Right kidney (tissue), 1 donor: ENCODE measurements around the gene EPG5.
"Not testable (repeated sequence)": the region's sequence is repeated elsewhere in the genome, so short reads cannot be mapped to it uniquely, and the experiment has no call there.

Experiments
- DNase-seq: peaks from one replicate; pipeline ENCODE4 v3.0.0-alpha.2; 2016

The EPG5 gene

DNA sequence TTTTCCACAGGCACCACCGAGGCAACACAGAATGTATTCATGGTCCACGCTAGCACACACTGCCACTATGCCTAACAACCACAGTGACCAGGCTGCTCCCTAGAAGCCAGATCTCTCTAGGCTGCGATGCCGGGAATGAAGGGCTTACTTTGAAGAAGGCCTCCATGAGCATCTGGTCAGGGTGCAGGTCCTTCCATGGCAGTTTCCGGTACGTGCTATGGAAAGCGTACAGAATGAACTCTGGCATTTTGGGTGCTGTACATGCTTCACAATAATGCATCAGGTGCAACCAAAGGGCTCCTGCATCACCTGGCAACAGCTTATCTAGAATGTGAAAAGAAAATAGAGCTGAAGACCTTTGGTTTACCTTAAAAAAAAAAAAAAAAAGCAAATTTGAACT lies 96.7 kb downstream of the EPG5 start:
- no peak for DNase-seq

- DNase-seq = no peak
Observed at GRCh38 chr18:45865466-45865865, 101.7 kb downstream of the EPG5 start.

- no peak for DNase-seq
Observed at GRCh38 chr18:45864081-45864480, 103.0 kb downstream of the EPG5 start.

GRCh38 chr18:45863469-45863868 lies 103.7 kb downstream of the EPG5 start:
- DNase-seq = no peak

GRCh38 chr18:45861926-45862325 lies 105.2 kb downstream of the EPG5 start:
- no peak for DNase-seq

GRCh38 chr18:45860971-45861370 lies 106.2 kb downstream of the EPG5 start:
- no peak for DNase-seq

DNA sequence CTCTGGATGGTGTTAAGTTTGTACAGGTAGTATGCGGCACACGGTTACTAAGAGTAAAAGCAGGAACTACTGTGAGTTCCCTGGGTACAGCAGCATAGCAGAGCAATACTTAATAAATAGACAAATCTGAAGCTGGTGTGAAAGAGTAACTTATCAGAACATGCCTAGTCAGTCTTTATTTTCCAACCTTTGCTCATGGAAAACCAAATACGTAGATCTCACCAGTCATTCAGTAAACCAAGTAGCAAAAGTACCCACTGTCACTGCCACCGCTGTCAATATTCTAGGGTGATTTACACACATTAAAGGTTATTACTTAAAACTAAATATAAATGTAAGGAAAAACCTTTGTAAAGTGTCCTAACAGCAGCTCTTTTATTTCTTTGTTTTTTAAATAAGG lies 106.6 kb downstream of the EPG5 start:
- no peak for DNase-seq

DNA sequence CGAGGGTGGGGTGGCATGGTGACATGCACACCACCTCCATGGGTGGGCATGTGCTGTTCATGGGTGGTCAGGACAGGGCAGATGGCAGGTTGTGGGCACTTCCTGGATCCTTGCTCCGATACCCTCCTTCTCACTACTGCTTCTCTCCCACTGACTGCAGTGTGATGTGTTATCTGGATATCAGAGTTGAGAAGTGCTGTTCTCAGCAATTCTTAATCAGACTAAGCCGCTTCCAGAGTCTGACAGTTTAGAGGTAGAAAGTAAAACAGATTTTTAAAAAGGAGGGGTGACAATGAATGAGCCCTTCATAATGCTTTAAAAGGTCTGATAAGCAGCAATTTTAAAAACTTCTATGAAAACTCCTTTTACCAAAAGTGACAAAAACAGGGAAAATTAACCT lies 107.8 kb downstream of the EPG5 start:
- no peak for DNase-seq

- DNase-seq = no peak
Observed at GRCh38 chr18:45856531-45856930, 110.6 kb downstream of the EPG5 start.

DNA sequence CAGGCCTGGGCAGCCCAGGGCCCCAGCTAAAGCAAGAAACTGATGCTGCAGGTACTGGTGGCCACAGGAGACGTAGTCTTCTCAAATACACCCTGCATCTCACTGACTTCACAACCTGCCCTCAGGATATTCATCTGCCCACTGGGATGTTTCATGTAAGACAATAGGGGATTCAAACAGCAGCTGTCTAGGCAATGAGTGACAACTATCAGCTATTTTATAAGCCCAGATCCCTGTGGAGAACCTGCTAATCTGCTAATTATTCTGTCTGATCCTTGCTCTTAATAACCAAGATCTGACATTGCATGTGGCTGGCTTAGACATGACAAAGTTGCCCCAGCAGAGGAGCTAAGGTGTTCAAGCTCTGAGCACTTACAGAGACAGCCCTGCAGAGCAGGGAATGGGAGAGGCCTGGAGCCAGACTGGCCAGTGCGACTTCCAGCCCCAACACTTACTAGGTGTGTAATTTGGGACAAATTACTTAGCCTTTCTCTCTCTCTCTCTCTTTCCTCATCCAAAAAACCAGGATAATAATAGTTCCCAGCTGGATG lies 113.0 kb downstream of the EPG5 start:
- DNase-seq = no peak

DNA sequence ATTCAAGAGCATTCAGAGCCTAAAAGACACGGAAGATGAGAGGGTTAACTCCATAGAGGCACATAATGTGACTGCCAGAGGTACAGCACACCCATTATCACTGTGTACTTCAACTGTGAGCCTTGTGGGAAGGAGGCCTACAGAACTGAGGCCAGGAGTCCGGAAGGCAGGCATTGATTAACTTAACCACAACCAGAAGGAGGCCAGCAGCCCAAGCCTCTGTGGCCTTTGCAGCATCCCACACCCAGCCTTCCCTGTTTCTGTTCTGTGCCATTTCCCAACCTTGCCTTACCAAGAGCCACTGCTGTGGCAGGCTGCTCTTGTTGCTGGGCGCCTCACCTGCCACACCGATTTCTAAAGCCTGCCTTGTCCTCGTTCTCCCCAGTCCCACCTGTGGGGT lies 114.5 kb downstream of the EPG5 start:
- no peak for DNase-seq

DNA sequence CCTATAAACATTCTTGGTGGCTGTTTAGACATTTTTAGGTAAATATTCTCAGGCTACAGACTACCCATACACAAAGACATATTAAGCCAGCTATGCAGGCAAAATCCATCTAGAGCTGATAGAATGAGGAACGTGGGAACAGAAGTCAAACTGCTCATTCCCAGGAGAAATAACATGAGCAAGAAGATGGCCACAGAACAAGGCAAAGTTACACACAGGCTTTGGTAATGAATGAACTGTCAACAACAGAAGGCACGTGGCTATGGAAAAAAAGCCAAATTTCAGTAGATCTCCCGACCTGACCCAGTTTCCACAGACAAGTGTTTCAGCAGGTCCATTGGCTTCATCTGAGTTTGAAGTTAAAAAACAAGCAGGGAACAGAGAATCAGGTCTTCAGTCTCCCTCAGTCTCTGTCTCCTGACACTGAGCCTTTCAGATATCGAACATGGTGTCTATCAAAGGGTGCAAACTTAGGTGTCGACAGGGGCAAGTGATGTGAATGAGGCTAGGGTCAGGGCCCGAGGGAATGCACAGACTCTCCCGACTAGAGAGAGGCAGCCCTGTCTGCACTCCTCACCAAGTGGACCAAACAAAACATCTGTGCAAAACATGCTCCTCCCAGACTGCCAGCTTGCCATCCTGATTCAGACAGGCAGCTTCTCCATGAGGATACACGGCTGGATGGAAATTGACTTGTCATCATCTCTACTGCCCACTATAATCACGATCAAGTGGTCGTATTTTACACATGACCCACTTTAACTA lies 115.8 kb downstream of the EPG5 start:
- DNase-seq = no peak

DNA sequence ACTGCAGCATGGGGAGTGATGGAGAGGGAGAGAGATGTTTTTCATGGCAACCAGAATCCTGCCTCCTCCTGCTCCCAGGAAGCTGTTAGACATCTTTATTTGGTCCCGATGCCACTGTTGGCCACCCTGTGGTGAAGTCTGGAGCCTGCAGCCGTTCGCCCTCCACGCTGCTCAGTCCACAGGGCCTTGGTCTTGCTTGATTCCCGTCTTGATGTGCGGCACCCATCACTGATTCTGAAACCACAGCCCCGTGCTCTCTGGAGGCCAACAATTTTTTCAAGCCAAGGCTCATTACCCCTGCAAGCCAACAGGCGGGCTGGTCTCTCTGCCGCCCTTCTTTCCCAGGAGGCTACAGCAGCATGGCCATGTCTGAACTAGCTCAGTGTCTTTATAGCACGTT lies 117.1 kb downstream of the EPG5 start:
- no peak for DNase-seq

DNA sequence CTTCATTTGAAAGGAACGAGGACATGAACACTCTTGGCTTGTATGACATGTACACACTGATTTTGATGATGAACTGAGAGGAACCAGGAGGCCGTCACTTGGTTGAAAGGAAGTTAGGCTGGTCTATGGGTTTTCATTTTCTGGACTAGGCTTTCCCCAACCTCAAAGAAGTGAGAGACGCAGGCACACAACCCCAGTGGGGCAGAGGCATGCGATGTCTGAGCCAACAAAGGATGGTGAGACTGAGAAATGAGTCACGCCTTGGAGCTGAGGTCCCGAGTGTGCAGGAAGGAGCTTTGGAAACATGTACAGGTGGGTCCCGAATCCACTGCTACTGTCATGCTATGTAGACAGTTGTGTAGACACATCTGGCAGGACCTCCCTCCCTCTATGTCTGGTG lies 117.6 kb downstream of the EPG5 start:
- DNase-seq = no peak

- DNase-seq = not testable (repeated sequence)
Observed at GRCh38 chr18:45848643-45849042, 118.5 kb downstream of the EPG5 start.

- no peak for DNase-seq
Observed at GRCh38 chr18:45847119-45847518, 120.0 kb downstream of the EPG5 start.

DNA sequence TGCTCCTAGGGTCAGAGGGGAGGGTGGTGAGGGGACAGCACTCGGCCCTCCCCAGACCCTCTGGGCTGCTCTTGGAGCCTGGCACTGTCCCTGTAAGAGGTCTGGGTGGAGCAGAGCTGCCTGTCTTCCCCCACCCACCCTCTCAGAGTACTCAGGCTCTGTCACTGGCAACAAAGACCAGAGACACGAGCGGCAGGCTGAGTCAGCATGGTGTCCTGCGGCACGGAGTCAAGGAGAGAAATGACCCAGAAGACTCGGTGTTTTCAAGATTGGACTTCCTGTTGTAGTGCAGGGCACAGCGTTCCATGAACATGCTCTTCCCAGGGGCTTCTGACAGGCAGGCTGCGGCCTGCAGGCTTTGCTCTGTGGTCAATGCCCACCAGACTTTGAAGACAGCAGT lies 121.7 kb downstream of the EPG5 start:
- no peak for DNase-seq

- no peak for DNase-seq
Observed at GRCh38 chr18:45844938-45845337, 122.2 kb downstream of the EPG5 start.

- DNase-seq = no peak
Observed at GRCh38 chr18:45843019-45843418, 124.1 kb downstream of the EPG5 start.

- no peak for DNase-seq
Observed at GRCh38 chr18:45841765-45842442, 125.2 kb downstream of the EPG5 start.

DNA sequence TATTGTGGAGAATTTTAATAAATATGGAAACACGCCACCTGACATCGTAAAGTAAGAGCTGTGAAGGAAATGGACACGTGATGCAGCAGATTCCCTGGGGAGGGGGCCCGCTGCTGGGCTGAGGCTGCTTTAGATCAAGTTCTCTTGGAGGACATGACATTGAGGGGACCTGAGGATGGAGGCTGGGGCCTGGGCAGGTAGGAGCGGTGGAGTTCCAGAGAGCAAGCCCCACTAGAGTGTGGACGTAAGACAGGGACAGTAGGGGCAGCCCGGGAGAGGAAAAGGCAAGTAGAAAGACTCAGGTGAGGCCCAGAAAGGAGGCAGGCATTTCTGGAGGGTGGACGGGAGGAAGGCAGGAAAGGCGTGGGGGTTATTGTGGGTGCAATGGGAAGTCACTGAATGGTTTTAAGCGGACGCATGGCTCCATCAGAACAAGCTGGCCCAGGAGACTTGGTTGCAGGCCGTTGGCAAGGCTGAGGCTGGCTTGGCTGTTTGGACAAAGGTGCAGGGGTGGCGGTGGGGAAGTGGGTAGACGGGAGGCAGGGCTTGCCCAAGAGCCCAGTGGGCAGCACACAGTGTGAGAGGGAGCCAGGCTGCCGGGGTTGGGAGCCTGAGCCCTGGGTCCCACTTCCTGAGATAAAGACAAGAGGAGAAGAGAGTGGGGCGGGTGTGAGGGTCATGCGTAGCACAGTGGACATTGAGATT lies 125.9 kb downstream of the EPG5 start:
- DNase-seq = no peak

DNA sequence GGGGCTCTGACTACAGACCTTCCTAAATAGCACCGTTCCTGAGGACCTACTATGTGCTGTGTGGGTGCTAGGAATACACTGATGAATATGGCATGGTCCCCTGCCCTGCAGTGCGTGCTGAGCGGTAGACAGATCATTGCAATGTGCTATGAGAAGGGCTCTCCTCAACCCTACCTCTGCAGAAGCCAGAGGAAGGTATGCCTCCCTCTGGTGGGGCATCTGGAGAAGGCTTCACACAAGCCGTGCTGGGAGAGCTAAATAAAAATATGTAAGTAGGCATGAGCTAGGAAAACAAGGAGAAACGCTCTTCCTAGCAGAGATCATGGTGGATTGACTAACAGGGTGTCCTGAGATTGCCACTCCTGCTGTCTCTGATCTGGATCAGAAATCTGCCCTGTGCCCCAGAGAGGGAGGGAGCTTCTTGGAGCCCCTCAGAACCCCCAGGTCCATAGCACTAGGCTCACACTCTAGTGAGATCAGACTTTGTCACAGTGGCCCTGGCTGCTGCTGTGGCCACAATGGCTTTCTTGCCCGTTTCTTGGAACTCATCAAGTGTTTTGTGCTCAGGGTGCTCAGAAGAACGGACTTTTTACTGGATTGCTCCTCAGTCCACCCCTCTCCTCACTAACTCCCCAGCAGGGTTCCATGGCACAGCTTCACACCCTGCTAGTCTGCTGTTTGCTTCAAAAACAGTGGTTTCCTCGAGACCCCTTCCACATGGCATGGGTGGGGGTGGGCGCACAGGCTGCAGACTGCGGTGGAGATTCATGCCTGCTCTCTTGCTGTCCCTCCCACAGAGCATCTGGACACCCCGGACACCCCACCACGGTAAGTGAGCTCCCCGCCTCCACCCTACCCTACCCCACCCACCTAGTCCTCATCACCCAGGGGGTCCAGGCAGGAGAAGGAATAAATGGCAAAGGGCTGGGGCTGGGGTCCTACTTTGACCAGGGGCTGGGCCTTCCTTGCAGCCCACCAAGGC lies 127.4 kb downstream of the EPG5 start:
- no peak for DNase-seq
